Activated CD4-positive, alpha-beta T cell treated with anti-CD3 and anti-CD28 coated beads, Interleukin-2, amount 10 ng/mL, durations not matched to agents 7 days and 5 days (primary cell): ENCODE measurements around the gene ARG1. TPM values are rescaled to one million over a fixed set of nuclear protein-coding genes. Genes with fewer than 3 reads are reported as not detected.

Experiments used
- total RNA-seq, 2 experiments: library from RNA; stranded (reverse); gene quantifications; one replicate each; pipeline ENCODE4 v1.2.3, GENCODE V29; 2021

ARG1 gene
- total RNA-seq, 2 experiments from 2014 or later, result not detected

Other genes with a start within 250 kb of the ARG1 start
- 10 to 100 TPM; 33.4 to 34.3 TPM for gene MED23, start 55.0 kb downstream of the ARG1 start, total RNA-seq
- gene ENPP3, start 64.1 kb downstream of the ARG1 start, total RNA-seq, result under 1 TPM; 0.19 to 0.35 TPM
- gene OR2A4, start 128.2 kb downstream of the ARG1 start, total RNA-seq, result not detected
- not detected for gene CTAGE9, start 137.8 kb downstream of the ARG1 start, total RNA-seq
- under 1 TPM; 0.10 to 0.12 TPM for gene ENPP1, start 234.8 kb downstream of the ARG1 start, total RNA-seq